ENCODE results near the gene PGGT1B.

Gene PGGT1B

DNA sequence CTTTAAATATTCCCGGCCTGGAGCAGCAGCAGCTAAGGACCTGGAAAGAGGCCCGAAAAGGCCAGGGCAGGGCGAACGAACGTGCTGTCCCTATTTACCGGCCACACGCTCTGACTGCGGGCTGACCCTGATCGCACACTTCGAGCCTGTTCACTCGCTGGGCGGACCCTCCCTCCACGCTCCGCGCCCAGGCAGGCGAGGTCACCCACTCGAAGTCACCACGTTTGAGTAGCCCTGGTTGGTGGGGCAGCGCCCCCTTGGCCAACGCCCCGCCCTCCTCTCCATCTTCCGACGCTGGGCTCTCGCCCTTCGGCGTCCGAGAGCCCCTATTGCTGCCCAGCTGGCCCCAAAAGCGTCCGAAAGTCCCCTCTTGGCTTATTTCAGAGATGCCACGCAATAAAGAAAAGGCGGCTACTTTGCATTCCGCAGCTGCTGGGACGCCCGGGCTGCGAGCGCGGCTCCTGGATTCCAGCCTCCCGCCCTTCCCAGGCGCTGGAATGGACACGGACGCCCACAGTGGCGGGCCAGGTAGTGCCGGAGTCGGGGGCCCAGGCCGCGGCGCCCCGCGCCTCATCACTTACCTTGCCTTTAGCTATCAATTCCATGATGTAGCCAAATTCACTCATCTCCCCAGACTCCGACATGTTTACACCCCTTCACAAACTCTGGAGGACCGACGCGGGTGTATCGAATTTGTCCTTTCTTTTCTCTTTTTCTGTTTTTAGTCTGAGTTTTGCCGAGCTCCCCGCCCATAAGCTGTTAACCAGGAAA, 83.1 kb downstream of the PGGT1B start:
- TF ChIP-seq, protein P1, sequence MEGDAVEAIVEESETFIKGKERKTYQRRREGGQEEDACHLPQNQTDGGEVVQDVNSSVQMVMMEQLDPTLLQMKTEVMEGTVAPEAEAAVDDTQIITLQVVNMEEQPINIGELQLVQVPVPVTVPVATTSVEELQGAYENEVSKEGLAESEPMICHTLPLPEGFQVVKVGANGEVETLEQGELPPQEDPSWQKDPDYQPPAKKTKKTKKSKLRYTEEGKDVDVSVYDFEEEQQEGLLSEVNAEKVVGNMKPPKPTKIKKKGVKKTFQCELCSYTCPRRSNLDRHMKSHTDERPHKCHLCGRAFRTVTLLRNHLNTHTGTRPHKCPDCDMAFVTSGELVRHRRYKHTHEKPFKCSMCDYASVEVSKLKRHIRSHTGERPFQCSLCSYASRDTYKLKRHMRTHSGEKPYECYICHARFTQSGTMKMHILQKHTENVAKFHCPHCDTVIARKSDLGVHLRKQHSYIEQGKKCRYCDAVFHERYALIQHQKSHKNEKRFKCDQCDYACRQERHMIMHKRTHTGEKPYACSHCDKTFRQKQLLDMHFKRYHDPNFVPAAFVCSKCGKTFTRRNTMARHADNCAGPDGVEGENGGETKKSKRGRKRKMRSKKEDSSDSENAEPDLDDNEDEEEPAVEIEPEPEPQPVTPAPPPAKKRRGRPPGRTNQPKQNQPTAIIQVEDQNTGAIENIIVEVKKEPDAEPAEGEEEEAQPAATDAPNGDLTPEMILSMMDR (conservative IDR thresholded peaks at IDR 0.05; ENCODE audit: low read length): no peak
- no peak for TF ChIP-seq EZH2phosphoT487 (IDR thresholded peaks at IDR 0.05; ENCODE audit: borderline replicate concordance)
- Histone ChIP-seq H4K20me1 (ENCODE audit: insufficient read depth, low read length, poor library complexity, severe bottlenecking) (no peaks in the 10 kb centered on the region), H3K79me2 (ENCODE audit: insufficient read depth, low read length) (no peaks in the 10 kb centered on the region), H3K9ac (ENCODE audit: low read depth, low read length, poor library complexity, severe bottlenecking) (no peak overlapping the region), H3F3A (ENCODE audit: low read depth) (no peaks in the 10 kb centered on the region), H3K36me3 (ENCODE audit: insufficient read depth, low read length) (no peaks in the 10 kb centered on the region), H3K4me2 (ENCODE audit: low read depth, low read length, poor library complexity, severe bottlenecking) (no peak overlapping the region), H3K4me1 (ENCODE audit: insufficient read depth, low read length, poor library complexity, severe bottlenecking) (no peaks in the 10 kb centered on the region), H2AFZ (ENCODE audit: low read length) (no peak overlapping the region), H3K4me3 (ENCODE audit: low read length, poor library complexity, severe bottlenecking) (no peak overlapping the region), H3K9me3 (ENCODE audit: insufficient read depth, low read depth, low read length) (no peaks in the 10 kb centered on the region), H3K9me2 (replicated peaks; ENCODE audit: low read depth, low read length) (no peaks in the 10 kb centered on the region), H3K27me3 (ENCODE audit: insufficient read depth, low read length, poor library complexity, severe bottlenecking) (no peaks in the 10 kb centered on the region)

DNA sequence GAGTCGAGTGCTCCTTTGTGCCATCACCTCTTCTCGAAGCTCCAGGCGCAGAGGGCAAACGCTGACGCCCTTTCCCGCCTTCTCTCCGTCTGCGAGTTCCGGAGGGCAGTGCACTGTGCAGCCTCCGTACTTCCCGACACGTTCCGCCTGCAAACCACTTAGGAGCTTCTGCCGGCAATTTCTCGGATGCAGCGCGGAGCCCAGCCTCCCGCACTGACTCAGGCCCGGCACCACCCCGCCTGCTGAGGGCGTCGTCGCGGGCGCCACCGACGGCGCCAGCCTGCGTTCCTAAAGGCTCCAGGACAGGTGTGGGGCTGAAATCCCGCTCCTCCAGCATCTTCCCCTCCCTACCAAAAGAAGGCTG, 83.7 kb downstream of the PGGT1B start:
- no peak overlapping the region for H3K9ac ChIP-seq (ENCODE audit: low read depth, low read length, poor library complexity, severe bottlenecking)
- no peaks in the 10 kb centered on the region for H3F3A ChIP-seq (ENCODE audit: low read depth)
- H4K20me1 ChIP-seq (ENCODE audit: insufficient read depth, low read length, poor library complexity, severe bottlenecking): no peaks in the 10 kb centered on the region
- no peak overlapping the region for H3K4me3 ChIP-seq (ENCODE audit: low read length, poor library complexity, severe bottlenecking)
- H3K4me2 ChIP-seq (ENCODE audit: low read depth, low read length, poor library complexity, severe bottlenecking): no peak overlapping the region
- no peak overlapping the region for H2AFZ ChIP-seq (ENCODE audit: low read length)
- H3K9me3 ChIP-seq (ENCODE audit: insufficient read depth, low read depth, low read length): no peaks in the 10 kb centered on the region
- no peaks in the 10 kb centered on the region for H3K27me3 ChIP-seq (ENCODE audit: insufficient read depth, low read length, poor library complexity, severe bottlenecking)
- no peaks in the 10 kb centered on the region for H3K9me2 ChIP-seq (replicated peaks; ENCODE audit: low read depth, low read length)
- H3K4me1 ChIP-seq (ENCODE audit: insufficient read depth, low read length, poor library complexity, severe bottlenecking): no peaks in the 10 kb centered on the region
- no peaks in the 10 kb centered on the region for H3K79me2 ChIP-seq (ENCODE audit: insufficient read depth, low read length)
- H3K36me3 ChIP-seq (ENCODE audit: insufficient read depth, low read length): no peaks in the 10 kb centered on the region
- TF ChIP-seq EZH2phosphoT487 (IDR thresholded peaks at IDR 0.05; ENCODE audit: borderline replicate concordance): no peak
- TF ChIP-seq, protein P1 (conservative IDR thresholded peaks at IDR 0.05; ENCODE audit: low read length): no peak

DNA sequence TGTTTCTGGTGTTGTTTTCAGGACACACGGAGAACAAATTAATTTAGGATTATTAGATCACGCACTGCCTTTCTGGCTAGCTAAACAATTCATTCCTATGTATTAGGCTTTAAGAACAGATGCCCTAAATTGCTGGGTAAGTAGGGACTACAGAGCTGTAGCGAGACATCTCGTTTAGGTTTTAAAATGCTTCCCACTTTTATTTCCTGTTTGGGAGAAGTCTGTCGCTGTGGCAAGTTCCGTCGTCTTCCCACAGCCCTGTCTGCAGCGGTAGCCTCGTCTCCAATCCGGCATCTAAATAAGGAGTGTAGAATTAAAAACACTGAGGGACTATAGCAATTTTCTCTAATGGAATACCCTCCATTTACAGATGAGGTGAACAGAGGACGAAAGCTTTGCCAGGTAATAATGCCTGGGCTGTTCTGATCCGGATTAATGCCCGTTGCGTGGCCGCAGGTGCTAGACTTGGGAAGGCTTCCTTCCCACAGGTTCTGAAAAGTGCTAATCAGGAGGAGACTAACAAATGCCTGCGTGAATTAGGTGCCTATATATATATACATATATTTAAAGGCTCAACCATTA, 91.7 kb downstream of the PGGT1B start:
- Histone ChIP-seq H3K27me3 (ENCODE audit: insufficient read depth, low read length, poor library complexity, severe bottlenecking) (no peaks in the 10 kb centered on the region), H3K4me1 (ENCODE audit: insufficient read depth, low read length, poor library complexity, severe bottlenecking) (no peaks in the 10 kb centered on the region), H2AFZ (ENCODE audit: low read length) (no peak overlapping the region), H3K4me3 (ENCODE audit: low read length, poor library complexity, severe bottlenecking) (no peak overlapping the region), H3K9me3 (ENCODE audit: insufficient read depth, low read depth, low read length) (no peaks in the 10 kb centered on the region), H3K36me3 (ENCODE audit: insufficient read depth, low read length) (no peaks in the 10 kb centered on the region), H3K79me2 (ENCODE audit: insufficient read depth, low read length) (no peaks in the 10 kb centered on the region), H3K9me2 (replicated peaks; ENCODE audit: low read depth, low read length) (no peaks in the 10 kb centered on the region), H3K9ac (ENCODE audit: low read depth, low read length, poor library complexity, severe bottlenecking) (no peak overlapping the region), H3F3A (ENCODE audit: low read depth) (no peaks in the 10 kb centered on the region), H3K4me2 (ENCODE audit: low read depth, low read length, poor library complexity, severe bottlenecking) (no peak overlapping the region), H4K20me1 (ENCODE audit: insufficient read depth, low read length, poor library complexity, severe bottlenecking) (no peaks in the 10 kb centered on the region)
- TF ChIP-seq, protein P1 (conservative IDR thresholded peaks at IDR 0.05; ENCODE audit: low read length): no peak
- TF ChIP-seq EZH2phosphoT487 (IDR thresholded peaks at IDR 0.05; ENCODE audit: borderline replicate concordance): no peak

All from Loucy (cell line).